ENCODE data around the gene KISS1R. TPM values are rescaled to one million over a fixed set of nuclear protein-coding genes. Genes with fewer than 3 reads are reported as not detected.

Gene KISS1R
- polyA plus RNA-seq, 1 donor (not counting 4 experiments of a cell fraction or from before 2014, with no cell fraction given): not detected

DNA sequence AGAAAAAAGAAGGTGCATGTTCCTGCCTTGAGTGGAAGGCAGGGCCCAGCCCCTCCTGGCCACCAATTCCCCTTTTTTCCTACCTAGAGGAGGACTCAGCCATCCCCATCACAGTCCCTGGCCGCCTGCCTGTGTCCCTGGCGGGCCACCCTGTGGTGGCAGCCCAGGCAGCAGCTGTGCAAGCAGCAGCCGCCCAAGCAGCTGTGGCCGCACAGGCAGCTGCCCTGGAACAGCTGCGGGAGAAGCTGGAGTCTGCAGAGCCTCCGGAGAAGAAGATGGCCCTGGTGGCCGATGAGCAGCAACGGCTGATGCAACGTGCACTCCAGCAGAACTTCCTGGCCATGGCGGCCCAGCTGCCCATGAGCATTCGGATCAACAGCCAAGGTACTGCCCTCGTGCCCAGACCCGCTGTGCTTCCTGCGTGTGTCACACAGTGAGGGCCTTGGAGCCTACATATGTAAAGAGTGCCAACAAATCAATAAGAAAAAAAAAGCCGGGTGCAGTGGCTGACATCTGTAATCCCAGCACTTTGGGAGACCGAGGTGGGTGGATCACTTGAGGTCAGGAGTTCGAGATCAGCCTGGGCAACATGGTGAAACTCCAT lies 49.5 kb downstream of the KISS1R start:
- Histone ChIP-seq H3K9me3 (ENCODE audit: control insufficient read depth, low read depth, low read length) (peaks cover 7% of the 10 kb centered on the region), H3K4me2 (ENCODE audit: control insufficient read depth, extremely low read depth, insufficient read depth, low read depth, low read length) (no peak overlapping the region), H3K79me2 (ENCODE audit: control insufficient read depth, insufficient read depth, low read length) (no peaks in the 10 kb centered on the region), H3K27ac (ENCODE audit: control insufficient read depth, insufficient read depth, low read length) (no peak overlapping the region), H2AFZ (ENCODE audit: control insufficient read depth, low read length) (no peak overlapping the region), H3K9me1 (ENCODE audit: control insufficient read depth, extremely low read depth, insufficient read depth, low read length) (no peaks in the 10 kb centered on the region), H3K9ac (ENCODE audit: control insufficient read depth, extremely low read depth, insufficient read depth, low read length) (no peak overlapping the region), H3K4me3 (ENCODE audit: control insufficient read depth in 2 of 3, extremely low read depth in 1 of 3, insufficient read depth in 2 of 3, low read depth in 1 of 3, low read length in 3 of 3) (no peak overlapping the region), H3K27me3 (ENCODE audit: control insufficient read depth, extremely low read depth, insufficient read depth, low read length) (no peaks in the 10 kb centered on the region), H4K20me1 (ENCODE audit: control insufficient read depth, extremely low read depth, insufficient read depth, low read length) (no peaks in the 10 kb centered on the region), H3K4me1 (ENCODE audit: control insufficient read depth, extremely low read depth, insufficient read depth, low read length) (no peaks in the 10 kb centered on the region), H3K36me3 (ENCODE audit: control insufficient read depth in 2 of 2, extremely low read depth in 1 of 2, insufficient read depth in 2 of 2, low read length in 2 of 2) (peaks cover 11 to 19% of the 10 kb centered on the region in 2 experiments)
- no peak for FAIRE-seq
- dilution Hi-C loops (cut with MboI; ENCODE audit: extremely low pct_ligation_motif_present, low sequenced_read_pairs): no loop called here
- no peak for DNase-seq (ENCODE audit: low read depth, low spot score)
- TF ChIP-seq, protein P1, sequence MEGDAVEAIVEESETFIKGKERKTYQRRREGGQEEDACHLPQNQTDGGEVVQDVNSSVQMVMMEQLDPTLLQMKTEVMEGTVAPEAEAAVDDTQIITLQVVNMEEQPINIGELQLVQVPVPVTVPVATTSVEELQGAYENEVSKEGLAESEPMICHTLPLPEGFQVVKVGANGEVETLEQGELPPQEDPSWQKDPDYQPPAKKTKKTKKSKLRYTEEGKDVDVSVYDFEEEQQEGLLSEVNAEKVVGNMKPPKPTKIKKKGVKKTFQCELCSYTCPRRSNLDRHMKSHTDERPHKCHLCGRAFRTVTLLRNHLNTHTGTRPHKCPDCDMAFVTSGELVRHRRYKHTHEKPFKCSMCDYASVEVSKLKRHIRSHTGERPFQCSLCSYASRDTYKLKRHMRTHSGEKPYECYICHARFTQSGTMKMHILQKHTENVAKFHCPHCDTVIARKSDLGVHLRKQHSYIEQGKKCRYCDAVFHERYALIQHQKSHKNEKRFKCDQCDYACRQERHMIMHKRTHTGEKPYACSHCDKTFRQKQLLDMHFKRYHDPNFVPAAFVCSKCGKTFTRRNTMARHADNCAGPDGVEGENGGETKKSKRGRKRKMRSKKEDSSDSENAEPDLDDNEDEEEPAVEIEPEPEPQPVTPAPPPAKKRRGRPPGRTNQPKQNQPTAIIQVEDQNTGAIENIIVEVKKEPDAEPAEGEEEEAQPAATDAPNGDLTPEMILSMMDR (optimal IDR thresholded peaks at IDR 0.05 in 1 of 3, IDR thresholded peaks at IDR 0.05 in 1 of 3, conservative IDR thresholded peaks at IDR 0.05 in 1 of 3; ENCODE audit: extremely low read depth in 1 of 3, insufficient read depth in 2 of 3, low read length in 3 of 3): no peak

Small RNA genes lying within 50 kb of the gene (small RNA-seq; reads per million reads assigned to genes)
- 0.33 to 1.3 (median 0.40) reads per million in 3 experiments for gene RNU6-9 (ENCODE audit: insufficient read length in 3 of 3, low read depth in 3 of 3, low replicate concordance in 1 of 3)

Other genes with a start within 250 kb of the KISS1R start
- 54.4 to 105 TPM (median 66.0 TPM) in 3 replicates for gene FSTL3, start 240.9 kb upstream of the KISS1R start, polyA plus RNA-seq
- gene PRSS57, start 221.9 kb upstream of the KISS1R start, polyA plus RNA-seq: not detected in 3 replicates
- 0.09 to 0.46 TPM in 2 of 3 replicates, not detected in the other for gene PALM, start 208.4 kb upstream of the KISS1R start, polyA plus RNA-seq
- 17.5 to 25.4 TPM (median 25.0 TPM) in 3 replicates for gene MISP, start 166.2 kb upstream of the KISS1R start, polyA plus RNA-seq
- gene PTBP1, start 119.9 kb upstream of the KISS1R start, polyA plus RNA-seq: 117 to 180 TPM (median 130 TPM) in 3 replicates
- gene PLPPR3, start 95.4 kb upstream of the KISS1R start, polyA plus RNA-seq: 0.02 to 0.08 TPM in 2 of 3 replicates, not detected in the other
- gene AZU1, start 89.5 kb upstream of the KISS1R start, polyA plus RNA-seq: not detected in 3 replicates
- gene PRTN3, start 76.3 kb upstream of the KISS1R start, polyA plus RNA-seq: not detected in 3 replicates
- gene ELANE, start 65.0 kb upstream of the KISS1R start, polyA plus RNA-seq: not detected in 3 replicates
- 0.37 to 1.6 TPM (median 0.47 TPM) in 3 replicates for gene CFD, start 57.7 kb upstream of the KISS1R start, polyA plus RNA-seq
- 9.7 to 20.3 TPM (median 12.0 TPM) in 3 replicates for gene MED16, start 24.1 kb upstream of the KISS1R start, polyA plus RNA-seq
- not detected in 3 replicates for gene RNU6-9, start 23.8 kb upstream of the KISS1R start, polyA plus RNA-seq
- gene R3HDM4, start 4.1 kb upstream of the KISS1R start, polyA plus RNA-seq: 33.5 to 48.0 TPM (median 47.9 TPM) in 3 replicates
- 2.6 to 3.4 TPM (median 3.1 TPM) in 3 replicates for gene ARID3A, start 8.7 kb downstream of the KISS1R start, polyA plus RNA-seq
- 26.3 to 48.7 TPM (median 38.3 TPM) in 3 replicates for gene WDR18, start 67.0 kb downstream of the KISS1R start, polyA plus RNA-seq
- 0.20 to 1.9 TPM (median 0.84 TPM) in 3 replicates for gene GRIN3B, start 83.1 kb downstream of the KISS1R start, polyA plus RNA-seq
- gene TMEM259, start 103.8 kb downstream of the KISS1R start, polyA plus RNA-seq: 61.5 to 136 TPM (median 88.0 TPM) in 3 replicates
- not detected in 3 replicates for gene RNU6-2, start 104.2 kb downstream of the KISS1R start, polyA plus RNA-seq
- gene CNN2, start 109.3 kb downstream of the KISS1R start, polyA plus RNA-seq: 105 to 495 TPM (median 136 TPM) in 3 replicates
- gene ABCA7, start 122.8 kb downstream of the KISS1R start, polyA plus RNA-seq: 7.4 to 11.0 TPM (median 7.9 TPM) in 3 replicates
- gene ARHGAP45, start 149.8 kb downstream of the KISS1R start, polyA plus RNA-seq: 0.56 to 1.3 TPM (median 1.1 TPM) in 3 replicates
- gene POLR2E, start 178.0 kb downstream of the KISS1R start, polyA plus RNA-seq: 178 to 229 TPM (median 200 TPM) in 3 replicates
- gene GPX4, start 186.7 kb downstream of the KISS1R start, polyA plus RNA-seq: 193 to 279 TPM (median 243 TPM) in 3 replicates